ENCODE data around the gene TAS2R20. TPM values are rescaled to one million over a fixed set of nuclear protein-coding genes. Genes with fewer than 3 reads are reported as not detected.

The TAS2R20 gene
- total RNA-seq, 2 experiments from 2014 or later, result 1.2 to 1.4 TPM

- ChIA-PET POLR2A (no interaction called here), CTCF (no interaction called here)
- Mint-ChIP-seq H3K4me1 (peaks cover 36% of the 10 kb centered on the region), H3K4me3 (no peak overlapping the region), H3K9me3 (ENCODE audit: low read depth) (peaks cover 18% of the 10 kb centered on the region), H3K27me3 (no peaks in the 10 kb centered on the region), H3K36me3 (ENCODE audit: low read depth) (peaks cover 40% of the 10 kb centered on the region), H3K27ac (no peak overlapping the region)
- intact Hi-C loops (cut with DNase I, micrococcal nuclease), result loop anchor here in 1 of 2 experiments (10.0 kb wide), 1 partner anchor 527 kb away; no protein-coding TSS in a partner anchor
- ATAC-seq (no peak), DNase-seq (no peak)
Observed at GRCh38 chr12:10957741-10958140, 40.4 kb downstream of the TAS2R20 start.

- H3K9me3 Mint-ChIP-seq (ENCODE audit: low read depth), result peaks cover 18% of the 10 kb centered on the region
- H3K27ac Mint-ChIP-seq, result no peak overlapping the region
- peaks cover 28% of the 10 kb centered on the region for H3K4me1 Mint-ChIP-seq
- CTCF ChIA-PET, result no interaction called here
- peaks cover 41% of the 10 kb centered on the region for H3K36me3 Mint-ChIP-seq (ENCODE audit: low read depth)
- no peaks in the 10 kb centered on the region for H3K27me3 Mint-ChIP-seq
- POLR2A ChIA-PET, result no interaction called here
- H3K4me3 Mint-ChIP-seq, result no peak overlapping the region
- DNase-seq, result no peak
- intact Hi-C loops (cut with DNase I, micrococcal nuclease), result loop anchor here in 1 of 2 experiments (10.0 kb wide), 1 partner anchor 529 kb away; no protein-coding TSS in a partner anchor
- no peak for ATAC-seq
Observed at GRCh38 chr12:10956085-10956484, 42.0 kb downstream of the TAS2R20 start.

- ATAC-seq, result no peak
- no peak for DNase-seq
- no peak overlapping the region for H3K27ac Mint-ChIP-seq
- intact Hi-C loops (cut with DNase I, micrococcal nuclease), result loop anchor here in 1 of 2 experiments (10.0 kb wide), 1 partner anchor 532 kb away; no protein-coding TSS in a partner anchor
- no peaks in the 10 kb centered on the region for H3K27me3 Mint-ChIP-seq
- POLR2A ChIA-PET, result no interaction called here
- no peak overlapping the region for H3K4me3 Mint-ChIP-seq
- H3K9me3 Mint-ChIP-seq (ENCODE audit: low read depth), result peaks cover 26% of the 10 kb centered on the region
- H3K36me3 Mint-ChIP-seq (ENCODE audit: low read depth), result peaks cover 37% of the 10 kb centered on the region
- CTCF ChIA-PET, result no interaction called here
- peaks cover 10% of the 10 kb centered on the region for H3K4me1 Mint-ChIP-seq
Observed at GRCh38 chr12:10952645-10953044, 45.5 kb downstream of the TAS2R20 start.

Other genes starting within 250 kb of the TAS2R20 start
- gene TAS2R7, start 195.7 kb downstream of the TAS2R20 start, total RNA-seq, result not detected
- gene TAS2R8, start 191.0 kb downstream of the TAS2R20 start, total RNA-seq, result not detected
- not detected for gene TAS2R9, start 188.1 kb downstream of the TAS2R20 start, total RNA-seq
- gene TAS2R10, start 171.9 kb downstream of the TAS2R20 start, total RNA-seq, result not detected
- 1 to 10 TPM; 1.3 to 2.1 TPM for gene PRR4, start 148.8 kb downstream of the TAS2R20 start, total RNA-seq
- gene PRH1, start 114.0 kb downstream of the TAS2R20 start, total RNA-seq, result 10 to 100 TPM; 11.0 to 12.7 TPM
- gene TAS2R13, start 88.7 kb downstream of the TAS2R20 start, total RNA-seq, result under 1 TPM; 0.27 to 0.35 TPM
- gene PRH2, start 69.1 kb downstream of the TAS2R20 start, total RNA-seq, result not detected
- 1 to 10 TPM in 1 of 2 experiments, under 1 TPM in 1; 0.94 to 1.1 TPM for gene TAS2R14, start 59.0 kb downstream of the TAS2R20 start, total RNA-seq
- gene TAS2R50, start 11.4 kb downstream of the TAS2R20 start, total RNA-seq, result under 1 TPM; 0.30 to 0.53 TPM
- gene TAS2R19, start 24.3 kb upstream of the TAS2R20 start, total RNA-seq, result 1 to 10 TPM; 1.2 to 1.6 TPM
- 1 to 10 TPM in 1 of 2 experiments, under 1 TPM in 1; 0.44 to 1.6 TPM for gene TAS2R31, start 33.1 kb upstream of the TAS2R20 start, total RNA-seq
- gene TAS2R46, start 64.0 kb upstream of the TAS2R20 start, total RNA-seq, result under 1 TPM in 1 of 2 experiments, not detected in 1; 0.46 TPM
- gene TAS2R43, start 94.0 kb upstream of the TAS2R20 start, total RNA-seq, result under 1 TPM; 0.64 to 0.81 TPM
- gene TAS2R30, start 136.3 kb upstream of the TAS2R20 start, total RNA-seq, result 1 to 10 TPM in 1 of 2 experiments, under 1 TPM in 1; 0.87 to 1.4 TPM
- 1 to 10 TPM; 6.8 to 7.9 TPM for gene SMIM10L1, start 172.9 kb upstream of the TAS2R20 start, total RNA-seq
- gene TAS2R42, start 188.6 kb upstream of the TAS2R20 start, total RNA-seq, result not detected

Measured in activated CD4-positive, alpha-beta T cell treated with anti-CD3 and anti-CD28 coated beads for 36 hours (primary cell).